NB4 (cell line): ENCODE measurements around the gene BSG.

Experiments used
- DNase-seq: peaks from one replicate; pipeline ENCODE4 v3.0.0; 2010; ENCODE audit warnings: low read depth
- H3K4me3 ChIP-seq: one replicate; pipeline ENCODE4 v1.5.1; 2011; ENCODE audit warnings: mild to moderate bottlenecking, low read depth, low read length, moderate library complexity
- CTCF ChIP-seq: IDR thresholded peaks from one replicate; pipeline ENCODE4 v1.5.1; 2012; ENCODE audit warnings: low read depth, low read length
- MAX ChIP-seq: IDR thresholded peaks from 2 replicates; pipeline ENCODE4 v1.6.1; 2011; ENCODE audit warnings: low read depth, low read length
- MYC ChIP-seq: IDR thresholded peaks from 2 replicates; pipeline ENCODE4 v1.6.1; 2011; ENCODE audit warnings: low read depth, low read length
- POLR2A ChIP-seq: IDR thresholded peaks from 2 replicates; pipeline ENCODE4 v1.6.1; 2011; ENCODE audit warnings: mild to moderate bottlenecking; ENCODE audit not compliant: insufficient read length; ENCODE audit errors: extremely low read depth

Gene BSG

GRCh38 chr19:580274-580835 lies 8.0 kb downstream of the BSG start:
- no peak for TF ChIP-seq MAX
- TF ChIP-seq CTCF = no peak
- TF ChIP-seq POLR2A = no peak
- no peak for DNase-seq
- H3K4me3 ChIP-seq = no peak overlapping the region

- H3K4me3 ChIP-seq = no peak overlapping the region
- no peak for TF ChIP-seq POLR2A
- no peak for TF ChIP-seq MAX
- TF ChIP-seq MYC = no peak
- no peak for TF ChIP-seq CTCF
- no peak for DNase-seq
Observed at GRCh38 chr19:581399-582111, 9.2 kb downstream of the BSG start.

- H3K4me3 ChIP-seq = no peak overlapping the region
- DNase-seq = no peak
- TF ChIP-seq MYC (no peak), CTCF (no peak)
Observed at GRCh38 chr19:582497-583197, 10.3 kb downstream of the BSG start.

- H3K4me3 ChIP-seq = no peak overlapping the region
- DNase-seq = no peak
- no peak for TF ChIP-seq MAX
- TF ChIP-seq CTCF = no peak
- no peak for TF ChIP-seq POLR2A
- no peak for TF ChIP-seq MYC
Observed at GRCh38 chr19:583198-583967, 11.0 kb downstream of the BSG start.

GRCh38 chr19:583968-584239 lies 11.5 kb downstream of the BSG start:
- TF ChIP-seq MAX (no peak), CTCF (no peak), MYC (no peak), POLR2A (no peak)
- H3K4me3 ChIP-seq = no peak overlapping the region
- DNase-seq = no peak
